Neuron (in vitro differentiated cells): Measurements from ENCODE around the gene DPP10.
"Not testable (repeated sequence)": the region's sequence is repeated elsewhere in the genome, so short reads cannot be mapped to it uniquely, and the experiment has no call there.

Experiments used
- H2AFZ ChIP-seq: one replicate; pipeline ENCODE4 v1.6.1; 2013; ENCODE audit warnings: low read depth, mild to moderate bottlenecking, inconsistent platforms, low read length, moderate library complexity
- H3K27me3 ChIP-seq: one replicate; pipeline ENCODE4 v1.6.1; 2013; ENCODE audit warnings: low read length; ENCODE audit not compliant: insufficient read depth
- H3K36me3 ChIP-seq: one replicate; pipeline ENCODE4 v1.6.1; 2013; ENCODE audit warnings: low read length; ENCODE audit not compliant: insufficient read depth
- H3K4me1 ChIP-seq: one replicate; pipeline ENCODE4 v1.6.1; 2013; ENCODE audit warnings: low read length; ENCODE audit not compliant: insufficient read depth
- H3K4me3 ChIP-seq: 2 replicates; pipeline ENCODE4 v1.5.1; 2013; ENCODE audit warnings: mild to moderate bottlenecking, low read length, moderate library complexity
- H3K9me3 ChIP-seq: one replicate; pipeline ENCODE4 v1.6.1; 2013; ENCODE audit warnings: low read length

The DPP10 gene

DNA sequence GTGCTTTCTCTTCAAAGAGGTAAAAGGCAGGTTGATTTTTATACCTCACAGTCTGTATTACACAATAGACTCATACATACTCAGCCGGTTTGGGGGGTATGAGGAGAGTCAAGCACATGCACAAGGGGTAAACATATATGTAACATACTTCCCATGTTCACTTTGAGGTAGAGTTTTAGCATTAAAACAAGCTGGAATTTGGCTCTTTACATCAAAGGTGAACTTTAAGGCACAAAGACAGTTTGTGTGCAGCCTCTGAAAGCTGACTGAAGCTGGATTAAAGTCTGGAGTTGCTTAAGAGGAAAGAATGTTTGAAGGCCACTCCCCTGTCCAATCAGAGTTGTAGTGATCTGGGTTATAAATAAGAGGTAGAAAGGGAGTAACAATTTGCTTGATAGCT is 282.0 kb downstream of the DPP10 start:
- Histone ChIP-seq H3K27me3 (no peaks in the 10 kb centered on the region), H3K9me3 (no peaks in the 10 kb centered on the region), H3K4me1 (peaks cover 7% of the 10 kb centered on the region), H3K4me3 (no peak overlapping the region), H2AFZ (no peak overlapping the region), H3K36me3 (no peaks in the 10 kb centered on the region)

GRCh38 chr2:114727012-114727411 is 284.6 kb downstream of the DPP10 start:
- no peaks in the 10 kb centered on the region for H3K27me3 ChIP-seq
- no peaks in the 10 kb centered on the region for H3K36me3 ChIP-seq

DNA sequence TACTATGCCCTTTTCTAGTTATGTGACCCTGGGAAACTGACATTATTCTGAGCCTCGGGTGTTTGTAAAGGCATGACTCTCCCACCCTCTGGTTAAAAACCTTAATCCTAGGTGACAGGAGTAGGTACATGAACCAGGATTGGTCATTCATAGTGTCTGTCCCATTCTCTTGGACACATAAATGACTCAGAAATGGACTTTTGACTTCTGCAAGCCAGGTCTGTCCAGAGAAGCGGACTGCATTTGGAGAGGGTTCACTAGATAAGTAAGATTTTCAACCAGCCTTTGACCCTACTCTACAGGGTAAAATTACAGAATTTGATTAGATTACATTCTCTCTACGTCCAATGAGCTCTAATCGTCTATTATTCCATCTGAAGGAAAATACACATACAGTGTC is 285.9 kb downstream of the DPP10 start:
- Histone ChIP-seq H3K4me1 (peaks cover 7% of the 10 kb centered on the region), H3K27me3 (no peaks in the 10 kb centered on the region), H3K36me3 (no peaks in the 10 kb centered on the region), H2AFZ (no peak overlapping the region), H3K4me3 (no peak overlapping the region), H3K9me3 (no peaks in the 10 kb centered on the region)

More at GRCh38 chr2:114727012-114727411, 284.6 kb downstream of the DPP10 start:
- Histone ChIP-seq H2AFZ (no peak overlapping the region), H3K4me1 (peaks cover 7% of the 10 kb centered on the region), H3K9me3 (no peaks in the 10 kb centered on the region), H3K4me3 (no peak overlapping the region)

DNA sequence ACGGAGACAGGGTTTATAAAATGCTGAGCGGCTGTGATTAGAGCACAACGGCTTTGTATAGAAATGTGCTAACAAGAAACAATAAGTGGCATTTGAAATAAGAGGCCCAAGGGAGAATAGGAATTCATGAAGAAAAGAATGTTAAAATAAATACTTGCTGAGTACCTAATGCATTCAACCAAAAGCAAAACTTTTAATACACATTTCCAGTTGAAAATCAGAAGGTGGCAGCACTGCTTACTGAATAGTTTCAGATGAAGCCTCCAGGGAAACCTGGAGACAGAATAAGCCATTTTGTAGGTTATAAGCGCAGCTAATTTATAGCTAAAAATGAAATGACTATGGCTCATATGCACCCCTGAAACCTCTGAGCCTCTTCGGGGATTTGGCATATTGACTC is 286.6 kb downstream of the DPP10 start:
- Histone ChIP-seq H3K27me3 (no peaks in the 10 kb centered on the region), H3K4me1 (peaks cover 7% of the 10 kb centered on the region), H2AFZ (peak overlapping the region; percentile 78), H3K36me3 (no peaks in the 10 kb centered on the region), H3K9me3 (no peaks in the 10 kb centered on the region), H3K4me3 (no peak overlapping the region)

DNA sequence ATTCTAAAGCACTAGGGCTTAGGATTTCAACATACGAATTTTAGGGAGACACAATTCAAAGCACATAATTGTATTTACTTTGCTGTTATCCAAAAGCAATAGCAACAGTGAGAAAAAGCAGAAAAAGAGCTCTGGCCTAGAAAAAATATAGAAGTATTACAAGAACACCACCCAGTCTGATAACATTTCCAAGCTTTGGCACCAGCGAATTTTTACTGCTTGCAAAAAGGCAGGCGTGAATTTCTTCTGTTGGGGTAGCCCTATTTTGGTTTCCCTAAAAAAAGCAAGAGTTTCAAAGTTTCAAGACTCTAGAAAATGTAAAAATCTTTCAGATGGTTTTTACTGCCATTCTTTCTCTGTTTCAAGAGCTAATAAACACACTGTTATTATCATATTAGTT is 292.7 kb downstream of the DPP10 start:
- no peak overlapping the region for H3K4me3 ChIP-seq
- no peaks in the 10 kb centered on the region for H3K36me3 ChIP-seq
- no peaks in the 10 kb centered on the region for H3K27me3 ChIP-seq
- no peaks in the 10 kb centered on the region for H3K9me3 ChIP-seq
- no peak overlapping the region for H2AFZ ChIP-seq
- H3K4me1 ChIP-seq = no peaks in the 10 kb centered on the region

DNA sequence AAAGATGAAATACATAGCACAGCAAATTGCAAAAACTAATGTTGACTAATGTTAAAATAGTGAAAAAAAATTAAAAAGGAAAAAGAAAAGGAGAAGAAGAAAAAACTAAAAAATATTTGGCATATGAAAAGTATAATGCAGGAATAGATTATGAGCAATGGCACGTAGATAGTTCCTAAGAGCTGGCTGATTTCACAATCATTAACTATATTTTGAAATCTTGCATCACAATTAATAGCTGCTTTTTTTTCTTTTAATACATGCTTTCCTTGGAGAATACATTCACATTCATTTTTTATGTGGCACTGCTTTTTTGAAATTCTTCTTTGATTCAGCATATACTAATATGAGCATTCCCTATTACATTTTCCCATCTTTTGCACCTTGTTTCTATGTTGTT is 299.8 kb downstream of the DPP10 start:
- H2AFZ ChIP-seq = no peak overlapping the region
- no peaks in the 10 kb centered on the region for H3K36me3 ChIP-seq
- peaks cover 7% of the 10 kb centered on the region for H3K4me1 ChIP-seq
- H3K4me3 ChIP-seq = no peak overlapping the region
- H3K27me3 ChIP-seq = no peaks in the 10 kb centered on the region
- H3K9me3 ChIP-seq = no peaks in the 10 kb centered on the region

DNA sequence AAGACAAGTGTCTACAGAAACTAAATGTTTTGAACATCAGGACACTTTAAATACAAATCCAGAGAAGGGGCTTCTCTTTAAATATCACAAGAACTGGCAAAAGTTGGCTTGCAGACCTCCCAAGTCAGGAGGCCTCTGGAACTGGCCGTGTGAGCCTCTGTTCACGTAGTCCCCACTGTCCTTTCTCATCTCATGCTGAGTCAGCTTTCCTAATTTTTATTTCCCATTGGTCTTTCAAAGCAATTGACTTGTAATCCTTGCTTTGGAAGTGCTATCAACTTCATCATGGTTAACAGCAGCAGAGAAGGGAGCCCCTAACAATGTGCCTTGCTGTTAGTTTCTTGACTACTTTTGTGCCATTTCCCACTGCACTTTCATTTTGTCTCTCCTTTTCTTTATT is 303.3 kb downstream of the DPP10 start:
- no peaks in the 10 kb centered on the region for H3K36me3 ChIP-seq
- H3K9me3 ChIP-seq = no peaks in the 10 kb centered on the region
- no peak overlapping the region for H3K4me3 ChIP-seq
- H3K4me1 ChIP-seq = peaks cover 7% of the 10 kb centered on the region
- no peak overlapping the region for H2AFZ ChIP-seq
- H3K27me3 ChIP-seq = no peaks in the 10 kb centered on the region

GRCh38 chr2:114748175-114748574 is 305.7 kb downstream of the DPP10 start:
- not testable (repeated sequence) for H3K36me3 ChIP-seq, H3K4me3 ChIP-seq

DNA sequence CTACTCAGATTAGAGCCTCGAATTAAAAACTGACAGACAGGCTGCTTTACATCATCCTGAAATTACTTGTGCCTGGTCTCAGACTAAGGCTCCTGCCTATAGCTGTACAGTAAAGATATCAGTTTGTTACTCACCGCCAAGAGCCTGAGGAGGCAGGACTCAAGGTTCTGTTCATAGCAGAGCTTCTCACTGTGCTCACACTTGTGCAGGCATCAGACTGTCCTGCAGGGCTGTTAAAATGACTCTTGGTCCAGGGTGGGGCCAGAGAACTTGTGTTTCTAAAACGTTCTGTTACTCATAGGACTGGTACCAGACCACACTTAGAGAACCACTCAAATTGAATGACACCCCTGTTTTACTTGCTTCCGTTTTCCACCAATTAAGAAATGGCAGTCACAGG is 310.0 kb downstream of the DPP10 start:
- H2AFZ ChIP-seq = no peak overlapping the region
- H3K4me3 ChIP-seq = no peak overlapping the region
- H3K9me3 ChIP-seq = no peaks in the 10 kb centered on the region
- H3K27me3 ChIP-seq = no peaks in the 10 kb centered on the region
- H3K4me1 ChIP-seq = no peaks in the 10 kb centered on the region
- H3K36me3 ChIP-seq = no peaks in the 10 kb centered on the region

More at GRCh38 chr2:114748175-114748574, 305.7 kb downstream of the DPP10 start:
- H3K27me3 ChIP-seq, H2AFZ ChIP-seq, H3K9me3 ChIP-seq, H3K4me1 ChIP-seq: not testable (repeated sequence)

- Histone ChIP-seq H3K27me3 (peaks cover 4% of the 10 kb centered on the region), H3K4me1 (no peaks in the 10 kb centered on the region), H3K9me3 (no peaks in the 10 kb centered on the region), H3K36me3 (no peaks in the 10 kb centered on the region), H3K4me3 (no peak overlapping the region), H2AFZ (no peak overlapping the region)
Observed at GRCh38 chr2:114753145-114753544, 310.7 kb downstream of the DPP10 start.

- peaks cover 4% of the 10 kb centered on the region for H3K27me3 ChIP-seq
- no peaks in the 10 kb centered on the region for H3K4me1 ChIP-seq
- H3K36me3 ChIP-seq = no peaks in the 10 kb centered on the region
- H3K4me3 ChIP-seq = no peak overlapping the region
- H2AFZ ChIP-seq = no peak overlapping the region
- no peaks in the 10 kb centered on the region for H3K9me3 ChIP-seq
Observed at GRCh38 chr2:114754907-114755563, 312.6 kb downstream of the DPP10 start.

DNA sequence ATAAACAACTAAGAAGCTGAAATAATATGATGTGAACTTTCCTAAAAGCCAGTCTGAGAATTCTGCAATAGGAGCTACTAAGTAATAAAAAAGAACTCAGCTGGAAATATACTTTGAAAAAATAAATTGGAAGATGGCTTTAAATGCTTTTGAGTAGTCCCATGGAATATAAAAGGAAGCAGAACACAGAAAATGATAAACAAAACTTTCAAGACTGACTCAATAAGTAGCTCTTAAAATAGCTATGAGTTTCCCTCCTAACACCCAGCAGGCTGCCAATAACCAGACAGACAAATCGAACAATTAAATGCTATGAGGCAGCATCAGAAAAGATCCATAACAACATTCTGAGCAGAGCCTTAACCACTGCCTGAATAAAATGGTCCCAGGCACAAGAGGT is 319.9 kb downstream of the DPP10 start:
- H2AFZ ChIP-seq = no peak overlapping the region
- peaks cover 4% of the 10 kb centered on the region for H3K27me3 ChIP-seq
- no peaks in the 10 kb centered on the region for H3K9me3 ChIP-seq
- no peaks in the 10 kb centered on the region for H3K36me3 ChIP-seq
- H3K4me3 ChIP-seq = no peak overlapping the region
- H3K4me1 ChIP-seq = no peaks in the 10 kb centered on the region

DNA sequence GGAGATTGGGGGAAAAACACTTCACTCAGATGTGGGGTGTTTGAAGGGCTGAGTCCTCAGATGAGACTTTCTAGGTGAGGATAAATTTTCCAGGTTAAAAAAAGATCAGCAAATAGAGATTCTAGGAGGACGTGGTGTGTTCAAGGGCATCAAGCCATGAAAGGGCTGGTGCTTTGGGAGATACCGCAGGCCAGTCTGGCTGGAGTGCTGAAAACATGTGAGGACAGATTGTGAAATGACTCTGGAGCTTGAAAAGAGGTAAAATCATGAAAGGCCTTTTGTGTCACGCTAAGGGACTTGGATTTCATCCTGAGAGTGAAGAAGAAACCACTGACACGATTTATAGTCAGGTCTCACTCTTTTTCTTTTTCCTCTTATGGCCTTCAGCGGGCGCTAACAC is 320.5 kb downstream of the DPP10 start:
- no peaks in the 10 kb centered on the region for H3K36me3 ChIP-seq
- H3K4me1 ChIP-seq = no peaks in the 10 kb centered on the region
- H3K4me3 ChIP-seq = no peak overlapping the region
- H3K9me3 ChIP-seq = no peaks in the 10 kb centered on the region
- no peaks in the 10 kb centered on the region for H3K27me3 ChIP-seq
- no peak overlapping the region for H2AFZ ChIP-seq

- Histone ChIP-seq H3K9me3 (no peaks in the 10 kb centered on the region), H3K36me3 (no peaks in the 10 kb centered on the region), H3K27me3 (no peaks in the 10 kb centered on the region), H2AFZ (no peak overlapping the region), H3K4me3 (no peak overlapping the region), H3K4me1 (no peaks in the 10 kb centered on the region)
Observed at GRCh38 chr2:114769110-114769509, 326.7 kb downstream of the DPP10 start.
